ENCODE results near the gene SMYD3. TPM values are rescaled to one million over a fixed set of nuclear protein-coding genes. Genes with fewer than 3 reads are reported as not detected.

The SMYD3 gene
- total and polyA plus RNA-seq, 2 experiments from 2014 or later: 30.8 to 68.5 TPM

- Histone ChIP-seq H3K9me3 (ENCODE audit: low read depth) (no peaks in the 10 kb centered on the region), H3K9me2 (replicated peaks; ENCODE audit: insufficient read depth) (no peaks in the 10 kb centered on the region), H3K4me3 (no peak overlapping the region), H3K4me1 (ENCODE audit: insufficient read depth) (no peaks in the 10 kb centered on the region), H3K27ac (peak overlapping the region; percentile 46), H4K20me1 (ENCODE audit: insufficient read depth, poor library complexity, severe bottlenecking) (no peaks in the 10 kb centered on the region), H3K36me3 (replicated peaks; ENCODE audit: insufficient read depth, low read depth) (no peaks in the 10 kb centered on the region), H3K4me2 (no peak overlapping the region), H3K27me3 (no peaks in the 10 kb centered on the region), H2AFZ (no peak overlapping the region), H3K79me2 (no peaks in the 10 kb centered on the region)
- 74% methylated on average over 7 of the region's 7 CpGs for WGBS (ENCODE audit: low lambda C conversion rate, missing lambda C conversion rate)
- no peak for DNase-seq (ENCODE audit: low spot score)
- TF ChIP-seq EZH2 (IDR thresholded peaks at IDR 0.05; ENCODE audit: borderline replicate concordance) (no peak), EZH2phosphoT487 (IDR thresholded peaks at IDR 0.05; ENCODE audit: low read depth, severe bottlenecking, unreplicated experiment) (no peak)
- TF ChIP-seq, protein P1, sequence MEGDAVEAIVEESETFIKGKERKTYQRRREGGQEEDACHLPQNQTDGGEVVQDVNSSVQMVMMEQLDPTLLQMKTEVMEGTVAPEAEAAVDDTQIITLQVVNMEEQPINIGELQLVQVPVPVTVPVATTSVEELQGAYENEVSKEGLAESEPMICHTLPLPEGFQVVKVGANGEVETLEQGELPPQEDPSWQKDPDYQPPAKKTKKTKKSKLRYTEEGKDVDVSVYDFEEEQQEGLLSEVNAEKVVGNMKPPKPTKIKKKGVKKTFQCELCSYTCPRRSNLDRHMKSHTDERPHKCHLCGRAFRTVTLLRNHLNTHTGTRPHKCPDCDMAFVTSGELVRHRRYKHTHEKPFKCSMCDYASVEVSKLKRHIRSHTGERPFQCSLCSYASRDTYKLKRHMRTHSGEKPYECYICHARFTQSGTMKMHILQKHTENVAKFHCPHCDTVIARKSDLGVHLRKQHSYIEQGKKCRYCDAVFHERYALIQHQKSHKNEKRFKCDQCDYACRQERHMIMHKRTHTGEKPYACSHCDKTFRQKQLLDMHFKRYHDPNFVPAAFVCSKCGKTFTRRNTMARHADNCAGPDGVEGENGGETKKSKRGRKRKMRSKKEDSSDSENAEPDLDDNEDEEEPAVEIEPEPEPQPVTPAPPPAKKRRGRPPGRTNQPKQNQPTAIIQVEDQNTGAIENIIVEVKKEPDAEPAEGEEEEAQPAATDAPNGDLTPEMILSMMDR (IDR thresholded peaks at IDR 0.05; ENCODE audit: poor library complexity): no peak
These were observed 549.7 kb downstream of the SMYD3 start for GRCh38 chr1:245957427-245957826.

DNA sequence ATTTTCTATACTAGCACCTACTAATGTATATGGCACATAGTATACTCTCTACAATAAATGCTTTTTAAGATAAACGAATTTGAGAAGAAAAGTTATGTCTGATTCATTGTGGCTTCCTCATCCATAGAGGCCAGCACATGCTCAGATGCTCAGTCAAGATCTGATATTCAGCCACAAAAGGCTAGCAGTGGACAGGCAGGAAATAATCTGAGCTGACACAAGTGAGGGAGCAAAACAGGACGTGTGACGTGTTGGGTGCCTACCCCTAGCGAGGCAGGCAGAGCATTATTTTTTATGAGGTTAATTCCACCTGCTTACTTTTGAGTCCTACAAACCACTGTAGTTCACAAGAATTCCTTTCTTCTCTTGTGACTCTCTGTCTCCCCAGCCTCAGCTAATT, 550.9 kb downstream of the SMYD3 start:
- Histone ChIP-seq H2AFZ (no peak overlapping the region), H3K9me2 (replicated peaks; ENCODE audit: insufficient read depth) (no peaks in the 10 kb centered on the region), H3K9me3 (ENCODE audit: low read depth) (no peaks in the 10 kb centered on the region), H3K36me3 (replicated peaks; ENCODE audit: insufficient read depth, low read depth) (no peaks in the 10 kb centered on the region), H4K20me1 (ENCODE audit: insufficient read depth, poor library complexity, severe bottlenecking) (no peaks in the 10 kb centered on the region), H3K79me2 (no peaks in the 10 kb centered on the region), H3K4me1 (ENCODE audit: insufficient read depth) (no peaks in the 10 kb centered on the region), H3K27me3 (no peaks in the 10 kb centered on the region), H3K4me2 (no peak overlapping the region), H3K4me3 (no peak overlapping the region), H3K27ac (no peak overlapping the region)
- 91% methylated on average over 4 of the region's 4 CpGs for WGBS (ENCODE audit: low lambda C conversion rate, missing lambda C conversion rate)
- no peak for TF ChIP-seq EZH2phosphoT487 (IDR thresholded peaks at IDR 0.05; ENCODE audit: low read depth, severe bottlenecking, unreplicated experiment)
- TF ChIP-seq, protein P1 (IDR thresholded peaks at IDR 0.05; ENCODE audit: poor library complexity): no peak
- no peak for TF ChIP-seq EZH2 (IDR thresholded peaks at IDR 0.05; ENCODE audit: borderline replicate concordance)
- DNase-seq (ENCODE audit: low spot score): no peak

GRCh38 chr1:245953876-245954660, 553.0 kb downstream of the SMYD3 start:
- Histone ChIP-seq H3K79me2 (no peaks in the 10 kb centered on the region), H2AFZ (no peak overlapping the region), H3K27me3 (no peaks in the 10 kb centered on the region), H3K36me3 (replicated peaks; ENCODE audit: insufficient read depth, low read depth) (no peaks in the 10 kb centered on the region), H3K4me2 (peak overlapping the region; percentile 64), H3K9me2 (replicated peaks; ENCODE audit: insufficient read depth) (no peaks in the 10 kb centered on the region), H3K27ac (peak overlapping the region; percentile 56), H3K4me1 (ENCODE audit: insufficient read depth) (no peaks in the 10 kb centered on the region), H3K9me3 (ENCODE audit: low read depth) (no peaks in the 10 kb centered on the region), H4K20me1 (ENCODE audit: insufficient read depth, poor library complexity, severe bottlenecking) (no peaks in the 10 kb centered on the region), H3K4me3 (no peak overlapping the region)
- WGBS (ENCODE audit: low lambda C conversion rate, missing lambda C conversion rate): 66% methylated on average over 8 of the region's 8 CpGs
- DNase-seq (ENCODE audit: low spot score): no peak
- no peak for TF ChIP-seq EZH2 (IDR thresholded peaks at IDR 0.05; ENCODE audit: borderline replicate concordance)
- no peak for TF ChIP-seq EZH2phosphoT487 (IDR thresholded peaks at IDR 0.05; ENCODE audit: low read depth, severe bottlenecking, unreplicated experiment)
- TF ChIP-seq, protein P1 (IDR thresholded peaks at IDR 0.05; ENCODE audit: poor library complexity): no peak

Data from hepatocyte (in vitro differentiated cells).